CD4-positive, alpha-beta T cell treated with Interferon alpha-2 for 1 hour (primary cell): ENCODE data around the gene SLC30A1.
"Not testable (repeated sequence)": the region's sequence is repeated elsewhere in the genome, so short reads cannot be mapped to it uniquely, and the experiment has no call there.

Source experiments
- DNase-seq, 2 donors: peaks; one replicate each; pipeline ENCODE4 v3.0.0-alpha.2; 2020 to 2022

Gene SLC30A1

GRCh38 chr1:211547710-211548109, 31.3 kb downstream of the SLC30A1 start:
- no peak for DNase-seq

GRCh38 chr1:211546543-211546942, 32.4 kb downstream of the SLC30A1 start:
- no peak for DNase-seq

GRCh38 chr1:211543025-211543424, 35.9 kb downstream of the SLC30A1 start:
- DNase-seq: no peak

- no peak for DNase-seq
These were observed 37.1 kb downstream of the SLC30A1 start for GRCh38 chr1:211541720-211542477.

GRCh38 chr1:211541278-211541677, 37.7 kb downstream of the SLC30A1 start:
- DNase-seq: no peak

- DNase-seq: not testable (repeated sequence)
These were observed 38.1 kb downstream of the SLC30A1 start for GRCh38 chr1:211540824-211541223.

- DNase-seq: no peak
These were observed 40.7 kb downstream of the SLC30A1 start for GRCh38 chr1:211538287-211538686.

GRCh38 chr1:211537253-211537652, 41.7 kb downstream of the SLC30A1 start:
- no peak for DNase-seq

GRCh38 chr1:211536606-211537005, 42.4 kb downstream of the SLC30A1 start:
- DNase-seq: no peak

GRCh38 chr1:211535346-211535745, 43.6 kb downstream of the SLC30A1 start:
- no peak for DNase-seq

- no peak for DNase-seq
These were observed 44.2 kb downstream of the SLC30A1 start for GRCh38 chr1:211534545-211535291.

- no peak for DNase-seq
These were observed 46.9 kb downstream of the SLC30A1 start for GRCh38 chr1:211532088-211532444.

- DNase-seq: no peak
These were observed 47.5 kb downstream of the SLC30A1 start for GRCh38 chr1:211531194-211532087.

GRCh38 chr1:211530102-211530501, 48.9 kb downstream of the SLC30A1 start:
- no peak for DNase-seq

GRCh38 chr1:211529453-211529852, 49.5 kb downstream of the SLC30A1 start:
- no peak for DNase-seq

- DNase-seq: no peak
These were observed 50.0 kb downstream of the SLC30A1 start for GRCh38 chr1:211529011-211529410.

- DNase-seq: no peak
These were observed 51.1 kb downstream of the SLC30A1 start for GRCh38 chr1:211527888-211528287.

- no peak for DNase-seq
These were observed 52.0 kb downstream of the SLC30A1 start for GRCh38 chr1:211527006-211527405.

GRCh38 chr1:211526101-211526500, 52.9 kb downstream of the SLC30A1 start:
- DNase-seq: no peak

- no peak for DNase-seq
These were observed 53.8 kb downstream of the SLC30A1 start for GRCh38 chr1:211525101-211525676.

- no peak for DNase-seq
These were observed 54.4 kb downstream of the SLC30A1 start for GRCh38 chr1:211524521-211524920.

GRCh38 chr1:211522804-211523203, 56.2 kb downstream of the SLC30A1 start:
- DNase-seq: no peak
